H7 (cell line): ENCODE measurements around the gene HLA-G. TPM values are rescaled to one million over a fixed set of nuclear protein-coding genes. Genes with fewer than 3 reads are reported as not detected.
"Not testable (repeated sequence)": the region's sequence is repeated elsewhere in the genome, so short reads cannot be mapped to it uniquely, and the experiment has no call there.

Source experiments
- DNase-seq: peaks from one replicate; pipeline ENCODE4 v3.0.0; 2012
- H3K27me3 ChIP-seq: 2 replicates; pipeline ENCODE4 v1.6.0; 2011; ENCODE audit warnings: mild to moderate bottlenecking, low read length; ENCODE audit not compliant: control insufficient read depth, insufficient read depth
- H3K36me3 ChIP-seq: replicated peaks from 2 replicates; pipeline ENCODE4 v1.5.1; 2011; ENCODE audit warnings: low read length; ENCODE audit not compliant: control insufficient read depth, insufficient read depth
- H3K4me3 ChIP-seq: 2 replicates; pipeline ENCODE4 v1.5.1; 2011; ENCODE audit warnings: low read depth, mild to moderate bottlenecking, control low read depth, low read length, moderate library complexity; ENCODE audit not compliant: insufficient read depth
- total RNA-seq: library from RNA; depleted of rRNA; stranded (reverse); fragments of >200 nt; shearing (Covaris generic); gene quantifications from 2 replicates; pipeline ENCODE4 v1.2.3, GENCODE V29; 2014; rRNA removed

The HLA-G gene
- total RNA-seq, 1 experiment from 2014 or later: 0.48 TPM

DNA sequence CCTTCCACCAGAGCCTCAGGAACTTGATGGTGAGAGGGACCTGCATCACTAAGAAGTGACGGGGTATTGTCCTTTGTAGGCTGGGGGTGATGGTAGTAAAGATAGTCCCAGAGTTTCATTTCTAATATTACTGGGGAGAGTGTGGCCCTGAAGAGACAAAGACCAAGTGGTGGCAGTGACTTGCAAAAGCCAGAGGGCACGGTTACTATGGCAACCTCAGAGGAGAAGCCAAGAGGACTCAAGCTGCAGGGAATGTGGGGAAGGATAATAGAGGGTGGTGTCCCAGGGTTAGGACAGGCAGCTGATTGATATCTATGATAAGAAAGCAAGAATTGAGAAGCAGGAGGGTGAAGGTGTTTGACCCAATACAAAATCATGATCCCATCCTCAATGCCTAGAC, 42.5 kb downstream of the HLA-G start:
- Histone ChIP-seq H3K27me3 (peaks cover 2% of the 10 kb centered on the region), H3K36me3 (no peaks in the 10 kb centered on the region), H3K4me3 (no peak overlapping the region)
- DNase-seq: no peak

DNA sequence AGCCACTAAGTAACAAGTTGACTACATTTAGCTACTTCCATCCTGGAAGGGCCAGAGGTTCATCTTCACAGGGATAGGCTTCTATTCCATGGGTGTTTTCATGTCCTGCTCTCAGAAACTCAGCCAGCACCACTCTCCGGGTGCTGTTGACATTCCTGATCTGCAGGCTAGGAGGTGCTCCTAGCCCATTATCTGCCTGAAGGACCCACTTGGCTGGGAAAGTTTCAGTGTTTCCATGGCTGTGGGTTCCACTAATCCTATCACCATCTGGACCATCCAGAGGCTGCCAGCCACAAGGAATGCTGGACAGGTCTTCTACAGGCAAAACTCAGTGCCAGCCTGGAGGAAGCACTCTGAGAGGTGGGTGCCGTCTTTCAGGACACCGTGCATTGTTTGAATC, 45.2 kb downstream of the HLA-G start:
- H3K4me3 ChIP-seq: no peak overlapping the region

DNA sequence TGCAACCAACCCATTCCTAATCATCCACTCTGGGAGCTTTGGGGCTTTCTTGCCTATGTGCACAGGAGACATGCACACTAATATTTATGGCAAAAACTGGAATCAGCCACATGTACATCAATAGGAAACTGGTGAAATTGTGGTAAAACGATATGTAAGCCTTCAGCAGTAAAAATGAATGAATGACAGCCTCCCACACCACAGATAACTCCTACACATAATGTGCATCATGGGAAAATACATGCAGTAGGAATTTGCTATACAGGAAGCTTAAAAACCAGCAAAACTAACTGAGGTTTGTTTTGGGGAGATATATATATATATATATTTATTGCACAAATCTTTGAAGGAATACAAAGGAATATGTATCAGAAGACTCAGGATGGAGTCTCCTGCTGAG, 47.6 kb downstream of the HLA-G start:
- H3K4me3 ChIP-seq: no peak overlapping the region
- H3K27me3 ChIP-seq: no peaks in the 10 kb centered on the region; the same call in 1 of the 2 replicates
- H3K36me3 ChIP-seq: no peaks in the 10 kb centered on the region
- no peak for DNase-seq

More for the DNA sequence above, 45.2 kb downstream of the HLA-G start:
- DNase-seq: no peak
- H3K27me3 ChIP-seq: no peaks in the 10 kb centered on the region; the same call in 1 of the 2 replicates
- H3K36me3 ChIP-seq: no peaks in the 10 kb centered on the region

DNA sequence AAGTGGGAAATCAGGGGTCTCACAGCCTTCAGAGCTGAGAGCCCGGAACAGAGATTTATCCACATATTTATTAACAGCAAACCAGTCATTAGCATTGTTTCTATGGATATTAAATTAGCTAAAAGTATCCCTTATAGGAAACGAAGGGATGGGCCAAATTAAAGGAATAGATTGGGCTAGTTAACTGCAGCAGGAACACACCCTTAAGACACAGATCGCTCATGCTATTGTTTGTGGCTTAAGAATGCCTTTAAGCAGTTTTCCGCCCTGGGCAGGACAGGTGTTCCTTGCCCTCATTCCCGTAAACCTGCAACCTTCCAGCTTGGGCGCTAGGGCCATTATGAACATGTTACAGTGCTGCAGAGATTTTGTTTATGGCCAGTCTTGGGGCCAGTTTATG, 48.1 kb downstream of the HLA-G start:
- not testable (repeated sequence) for H3K36me3 ChIP-seq, DNase-seq, H3K27me3 ChIP-seq, H3K4me3 ChIP-seq

Other genes with a start within 250 kb of the HLA-G start
- gene OR2H2, start 242.7 kb upstream of the HLA-G start, total RNA-seq: not detected in 2 replicates
- 21.8 and 23.2 TPM in 2 replicates for gene GABBR1, start 194.6 kb upstream of the HLA-G start, total RNA-seq
- 1.4 and 2.0 TPM in 2 replicates for gene MOG, start 170.7 kb upstream of the HLA-G start, total RNA-seq
- 0.10 and 0.74 TPM in 2 replicates for gene ZFP57, start 146.7 kb upstream of the HLA-G start, total RNA-seq
- gene HLA-F, start 104.4 kb upstream of the HLA-G start, total RNA-seq: 3.6 and 3.8 TPM in 2 replicates
- 55.5 and 73.8 TPM in 2 replicates for gene HLA-A, start 114.7 kb downstream of the HLA-G start, total RNA-seq
- 42.6 and 43.5 TPM in 2 replicates for gene POLR1H, start 233.4 kb downstream of the HLA-G start, total RNA-seq
- gene PPP1R11, start 239.4 kb downstream of the HLA-G start, total RNA-seq: 26.1 and 27.2 TPM in 2 replicates
- gene RNF39, start 247.9 kb downstream of the HLA-G start, total RNA-seq: 0.14 TPM in 1 of 2 replicates, not detected in the other